Neural cell (in vitro differentiated cells): ENCODE measurements around the gene COL4A1. TPM values are rescaled to one million over a fixed set of nuclear protein-coding genes. Genes with fewer than 3 reads are reported as not detected.

Experiments
- H2AFZ ChIP-seq: fragments of 200-600, 300-800 bp; sonication (generic), shearing (Covaris generic); 2 replicates; pipeline ENCODE4 v1.6.0; 2014; ENCODE audit warnings: low read depth, mild to moderate bottlenecking, antibody characterized with exemption, low read length, moderate library complexity
- H3F3A ChIP-seq: fragments of 200-600 bp; shearing (Covaris generic); 2 replicates; pipeline ENCODE4 v1.6.1; 2016; ENCODE audit warnings: mild to moderate bottlenecking, moderate library complexity, mixed read lengths, antibody characterized with exemption, low read length; ENCODE audit not compliant: insufficient read depth, poor library complexity, severe bottlenecking
- H3K27ac ChIP-seq: fragments of 200-600, 300-800 bp; sonication (generic), shearing (Covaris generic); 2 replicates; pipeline ENCODE4 v1.5.1; 2014; ENCODE audit warnings: mild to moderate bottlenecking, low read length, moderate library complexity
- H3K27me3 ChIP-seq: fragments of 300-800, 200-600 bp; sonication (generic), shearing (Covaris generic); 2 replicates; pipeline ENCODE4 v1.6.0; 2014; ENCODE audit warnings: mild to moderate bottlenecking, low read depth, low read length, moderate library complexity; ENCODE audit not compliant: insufficient read depth
- H3K36me3 ChIP-seq: fragments of 300-800, 200-600 bp; sonication (generic), shearing (Covaris generic); 2 replicates; pipeline ENCODE4 v1.5.1; 2014; ENCODE audit warnings: mild to moderate bottlenecking, antibody characterized with exemption, low read length, moderate library complexity; ENCODE audit not compliant: insufficient read depth
- H3K4me2 ChIP-seq: fragments of 300-800, 200-600 bp; sonication (generic), shearing (Covaris generic); 2 replicates; pipeline ENCODE4 v1.6.0; 2014; ENCODE audit warnings: mild to moderate bottlenecking, low read length
- H3K4me3 ChIP-seq: fragments of 300-800, 200-600 bp; sonication (generic), shearing (Covaris generic); 2 replicates; pipeline ENCODE4 v1.5.1; 2014; ENCODE audit warnings: mild to moderate bottlenecking, low read length, moderate library complexity
- H3K79me2 ChIP-seq: fragments of 200-600 bp; shearing (Covaris generic); replicated peaks from 2 replicates; pipeline ENCODE4 v1.6.0; 2014; ENCODE audit warnings: mild to moderate bottlenecking, low read length, moderate library complexity; ENCODE audit not compliant: insufficient read depth
- H3K9ac ChIP-seq: fragments of 300-800, 200-600 bp; sonication (generic), shearing (Covaris generic); 2 replicates; pipeline ENCODE4 v1.6.1; 2016; ENCODE audit warnings: mild to moderate bottlenecking, low read length, mixed read lengths
- H3K9me2 ChIP-seq: fragments of 200-600 bp; shearing (Covaris generic); 2 replicates; pipeline ENCODE4 v1.6.1; 2016; ENCODE audit warnings: mild to moderate bottlenecking, low read length, mixed read lengths; ENCODE audit not compliant: insufficient read depth
- H3K9me3 ChIP-seq: fragments of 200-600, 300-800 bp; sonication (generic), shearing (Covaris generic); 2 replicates; pipeline ENCODE4 v1.6.1; 2016; ENCODE audit warnings: mild to moderate bottlenecking, mixed run types, low read length, moderate library complexity, mixed read lengths
- H4K20me1 ChIP-seq: fragments of 200-600 bp; shearing (Covaris generic); 2 replicates; pipeline ENCODE4 v1.6.1; 2016; ENCODE audit warnings: mild to moderate bottlenecking, mixed run types; ENCODE audit not compliant: insufficient read depth
- EP300 ChIP-seq: fragments of 450-650 bp; conservative IDR thresholded peaks from 2 replicates; pipeline ENCODE4 v1.6.1; 2014; ENCODE audit warnings: antibody characterized with exemption, mild to moderate bottlenecking, moderate library complexity; ENCODE audit not compliant: poor library complexity, severe bottlenecking
- EZH2 ChIP-seq: fragments of 200-600, 300-800 bp; shearing (Covaris generic), sonication (generic); IDR thresholded peaks from 2 replicates; pipeline ENCODE4 v1.6.1; 2014; ENCODE audit warnings: antibody characterized with exemption, low read length, borderline replicate concordance, mild to moderate bottlenecking; ENCODE audit not compliant: insufficient read depth, poor library complexity, severe bottlenecking
- MXI1 ChIP-seq: fragments of 450-650 bp; conservative IDR thresholded peaks from 2 replicates; pipeline ENCODE4 v1.6.1; 2014; ENCODE audit warnings: antibody characterized with exemption, mild to moderate bottlenecking; ENCODE audit not compliant: poor library complexity, severe bottlenecking
- POLR2AphosphoS5 ChIP-seq: IDR thresholded peaks from 2 replicates; pipeline ENCODE4 v1.6.1; 2012
- RAD21 ChIP-seq: fragments of 450-650 bp; conservative IDR thresholded peaks from 2 replicates; pipeline ENCODE4 v1.6.1; 2014; ENCODE audit warnings: antibody characterized with exemption, mild to moderate bottlenecking, moderate library complexity
- SMC3 ChIP-seq: fragments of 450-650 bp; conservative IDR thresholded peaks from 2 replicates; pipeline ENCODE4 v1.6.1; 2014; ENCODE audit warnings: antibody characterized with exemption, mild to moderate bottlenecking, moderate library complexity; ENCODE audit not compliant: poor library complexity
- TAF1 ChIP-seq: IDR thresholded peaks from 2 replicates; pipeline ENCODE4 v1.6.1; 2012; ENCODE audit warnings: low read depth
- polyA plus RNA-seq: library from polyadenylated mRNA; depleted of rRNA; stranded (reverse); fragments of >200 nt; gene quantifications from 2 replicates; pipeline ENCODE4 v1.2.3, GENCODE V29; 2014
- TF ChIP-seq, protein P1 (sequence below): IDR thresholded peaks from 2 replicates; pipeline ENCODE4 v1.6.1; 2012; ENCODE audit warnings: borderline replicate concordance
- TF ChIP-seq, protein P2 (sequence below): fragments of 450-650 bp; IDR thresholded peaks from 2 replicates; pipeline ENCODE4 v1.5.1; 2014; ENCODE audit warnings: antibody characterized with exemption, mild to moderate bottlenecking, moderate library complexity; ENCODE audit not compliant: poor library complexity, severe bottlenecking

The COL4A1 gene
- polyA plus RNA-seq, 1 donor from 2014 or later: 13.1 TPM

GRCh38 chr13:110354715-110355473 lies 47.9 kb upstream of the COL4A1 start:
- no peak overlapping the region for H3K4me2 ChIP-seq
- no peak overlapping the region for H3K9ac ChIP-seq
- H3F3A ChIP-seq: no peaks in the 10 kb centered on the region
- no peaks in the 10 kb centered on the region for H3K79me2 ChIP-seq
- TF ChIP-seq MXI1 (no peak), SMC3 (no peak), POLR2AphosphoS5 (no peak), TAF1 (no peak), RAD21 (no peak), EZH2 (no peak), EP300 (no peak)
- TF ChIP-seq, protein P1, sequence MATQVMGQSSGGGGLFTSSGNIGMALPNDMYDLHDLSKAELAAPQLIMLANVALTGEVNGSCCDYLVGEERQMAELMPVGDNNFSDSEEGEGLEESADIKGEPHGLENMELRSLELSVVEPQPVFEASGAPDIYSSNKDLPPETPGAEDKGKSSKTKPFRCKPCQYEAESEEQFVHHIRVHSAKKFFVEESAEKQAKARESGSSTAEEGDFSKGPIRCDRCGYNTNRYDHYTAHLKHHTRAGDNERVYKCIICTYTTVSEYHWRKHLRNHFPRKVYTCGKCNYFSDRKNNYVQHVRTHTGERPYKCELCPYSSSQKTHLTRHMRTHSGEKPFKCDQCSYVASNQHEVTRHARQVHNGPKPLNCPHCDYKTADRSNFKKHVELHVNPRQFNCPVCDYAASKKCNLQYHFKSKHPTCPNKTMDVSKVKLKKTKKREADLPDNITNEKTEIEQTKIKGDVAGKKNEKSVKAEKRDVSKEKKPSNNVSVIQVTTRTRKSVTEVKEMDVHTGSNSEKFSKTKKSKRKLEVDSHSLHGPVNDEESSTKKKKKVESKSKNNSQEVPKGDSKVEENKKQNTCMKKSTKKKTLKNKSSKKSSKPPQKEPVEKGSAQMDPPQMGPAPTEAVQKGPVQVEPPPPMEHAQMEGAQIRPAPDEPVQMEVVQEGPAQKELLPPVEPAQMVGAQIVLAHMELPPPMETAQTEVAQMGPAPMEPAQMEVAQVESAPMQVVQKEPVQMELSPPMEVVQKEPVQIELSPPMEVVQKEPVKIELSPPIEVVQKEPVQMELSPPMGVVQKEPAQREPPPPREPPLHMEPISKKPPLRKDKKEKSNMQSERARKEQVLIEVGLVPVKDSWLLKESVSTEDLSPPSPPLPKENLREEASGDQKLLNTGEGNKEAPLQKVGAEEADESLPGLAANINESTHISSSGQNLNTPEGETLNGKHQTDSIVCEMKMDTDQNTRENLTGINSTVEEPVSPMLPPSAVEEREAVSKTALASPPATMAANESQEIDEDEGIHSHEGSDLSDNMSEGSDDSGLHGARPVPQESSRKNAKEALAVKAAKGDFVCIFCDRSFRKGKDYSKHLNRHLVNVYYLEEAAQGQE: no peak
- TF ChIP-seq, protein P2, sequence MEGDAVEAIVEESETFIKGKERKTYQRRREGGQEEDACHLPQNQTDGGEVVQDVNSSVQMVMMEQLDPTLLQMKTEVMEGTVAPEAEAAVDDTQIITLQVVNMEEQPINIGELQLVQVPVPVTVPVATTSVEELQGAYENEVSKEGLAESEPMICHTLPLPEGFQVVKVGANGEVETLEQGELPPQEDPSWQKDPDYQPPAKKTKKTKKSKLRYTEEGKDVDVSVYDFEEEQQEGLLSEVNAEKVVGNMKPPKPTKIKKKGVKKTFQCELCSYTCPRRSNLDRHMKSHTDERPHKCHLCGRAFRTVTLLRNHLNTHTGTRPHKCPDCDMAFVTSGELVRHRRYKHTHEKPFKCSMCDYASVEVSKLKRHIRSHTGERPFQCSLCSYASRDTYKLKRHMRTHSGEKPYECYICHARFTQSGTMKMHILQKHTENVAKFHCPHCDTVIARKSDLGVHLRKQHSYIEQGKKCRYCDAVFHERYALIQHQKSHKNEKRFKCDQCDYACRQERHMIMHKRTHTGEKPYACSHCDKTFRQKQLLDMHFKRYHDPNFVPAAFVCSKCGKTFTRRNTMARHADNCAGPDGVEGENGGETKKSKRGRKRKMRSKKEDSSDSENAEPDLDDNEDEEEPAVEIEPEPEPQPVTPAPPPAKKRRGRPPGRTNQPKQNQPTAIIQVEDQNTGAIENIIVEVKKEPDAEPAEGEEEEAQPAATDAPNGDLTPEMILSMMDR: no peak
- H3K4me3 ChIP-seq: no peak overlapping the region
- H4K20me1 ChIP-seq: no peaks in the 10 kb centered on the region
- no peak overlapping the region for H2AFZ ChIP-seq
- H3K9me2 ChIP-seq: no peaks in the 10 kb centered on the region
- H3K9me3 ChIP-seq: no peaks in the 10 kb centered on the region
- H3K36me3 ChIP-seq: no peaks in the 10 kb centered on the region
- no peak overlapping the region for H3K27ac ChIP-seq
- no peaks in the 10 kb centered on the region for H3K27me3 ChIP-seq

GRCh38 chr13:110354123-110354627 lies 47.2 kb upstream of the COL4A1 start:
- Histone ChIP-seq H3K9me3 (no peaks in the 10 kb centered on the region), H3K27me3 (no peaks in the 10 kb centered on the region), H3K79me2 (no peaks in the 10 kb centered on the region), H2AFZ (no peak overlapping the region), H3K9me2 (no peaks in the 10 kb centered on the region), H3K36me3 (no peaks in the 10 kb centered on the region), H3K9ac (no peak overlapping the region), H3K27ac (no peak overlapping the region), H4K20me1 (no peaks in the 10 kb centered on the region), H3K4me3 (no peak overlapping the region), H3K4me2 (no peak overlapping the region), H3F3A (no peaks in the 10 kb centered on the region)
- no peak for TF ChIP-seq TAF1
- TF ChIP-seq RAD21: no peak
- TF ChIP-seq, protein P1: no peak
- TF ChIP-seq EZH2: no peak
- no peak for TF ChIP-seq SMC3
- TF ChIP-seq EP300: no peak
- TF ChIP-seq MXI1: no peak
- TF ChIP-seq POLR2AphosphoS5: no peak
- TF ChIP-seq, protein P2: no peak
